K562 (cell line): Measurements from ENCODE around the gene POGLUT2. TPM values are rescaled to one million over a fixed set of nuclear protein-coding genes. Genes with fewer than 3 reads are reported as not detected.

Source experiments
- ARNT ChIP-seq, 2 experiments: fragments of 450-650 bp; IDR thresholded peaks; 2 replicates each; pipeline ENCODE4 v1.6.1; 2016; ENCODE audit warnings: mild to moderate bottlenecking in 1 of 2
- BCOR ChIP-seq: fragments of 450-650 bp; IDR thresholded peaks from 2 replicates; pipeline ENCODE4 v1.6.1; 2016
- HCFC1 ChIP-seq: IDR thresholded peaks from 2 replicates; pipeline ENCODE4 v1.6.1; 2012; ENCODE audit warnings: low read depth, low read length, improper control_type of control experiment
- HNRNPL ChIP-seq: fragments of 200-400 bp; formaldehyde crosslinking; IDR thresholded peaks from 2 replicates; pipeline ENCODE4 v1.6.1; 2017; ENCODE audit warnings: low read depth, mild to moderate bottlenecking, low read length
- KAT8 ChIP-seq: fragments of 450-650 bp; IDR thresholded peaks from 2 replicates; pipeline ENCODE4 v1.6.1; 2016; ENCODE audit warnings: low read depth, mild to moderate bottlenecking
- MTA2 ChIP-seq: fragments of 450-650 bp; IDR thresholded peaks from 2 replicates; pipeline ENCODE4 v1.6.1; 2016; ENCODE audit warnings: low read depth
- PHB ChIP-seq: fragments of 250-450 bp; sonication (Bioruptor Pico); IDR thresholded peaks from 2 replicates; pipeline ENCODE4 v1.5.0; 2021
- POLR2B ChIP-seq: fragments of 450-650 bp; IDR thresholded peaks from 2 replicates; pipeline ENCODE4 v1.6.1; 2018; ENCODE audit warnings: low read depth; ENCODE audit not compliant: partially characterized antibody
- SETDB1 ChIP-seq: IDR thresholded peaks from one replicate; pipeline ENCODE4 v1.6.1; 2012; ENCODE audit warnings: low read length, control low read depth, inconsistent platforms
- SRSF1 ChIP-seq: fragments of 200-400 bp; formaldehyde crosslinking; IDR thresholded peaks from 2 replicates; pipeline ENCODE4 v1.6.1; 2017; ENCODE audit warnings: mild to moderate bottlenecking, low read depth, low read length, moderate library complexity
- SRSF9 ChIP-seq: fragments of 200-400 bp; formaldehyde crosslinking; IDR thresholded peaks from 2 replicates; pipeline ENCODE4 v1.6.1; 2017; ENCODE audit warnings: low read depth, low read length, borderline replicate concordance
- ZBTB1 ChIP-seq: sonication (generic); formaldehyde crosslinking; IDR thresholded peaks from 2 replicates; pipeline ENCODE4 v1.8.1; 2023; ENCODE audit warnings: missing genetic modification reagents, low read depth, mild to moderate bottlenecking, borderline replicate concordance
- ZNF133 ChIP-seq: fragments of 250-450 bp; sonication (Bioruptor Pico); IDR thresholded peaks from 2 replicates; pipeline ENCODE4 v1.4.0; 2020; ENCODE audit warnings: mild to moderate bottlenecking
- ZNF175 ChIP-seq: fragments of 200-800 bp; sonication (Bioruptor generic); IDR thresholded peaks from 2 replicates; pipeline ENCODE4 v1.6.1; 2016; ENCODE audit warnings: low read depth, mild to moderate bottlenecking, missing genetic modification characterization, missing compliant biosample characterization
- ZNF41 ChIP-seq: fragments of 250-450 bp; sonication (Bioruptor Pico); conservative IDR thresholded peaks from 2 replicates; pipeline ENCODE4 v1.4.0; 2020; ENCODE audit warnings: mild to moderate bottlenecking
- ZNF639 ChIP-seq, 2 experiments: fragments of 200-800 bp in 1 of 2; sonication (Bioruptor generic) in 1 of 2; sonication (generic) in 1 of 2; formaldehyde crosslinking in 1 of 2; IDR thresholded peaks in 1 of 2; conservative IDR thresholded peaks in 1 of 2; 2 replicates each; pipeline versions ENCODE4 v1.5.0 to v1.6.1; 2016 to 2020; ENCODE audit warnings: missing compliant biosample characterization in 1 of 2, missing genetic modification characterization in 1 of 2, missing genetic modification reagents in 1 of 2
- polyA plus RNA-seq, 8 experiments: library from polyadenylated mRNA; depleted of rRNA in 4 of 8; stranded (reverse) in 5 of 8; unstranded in 3 of 8; fragments of >200 nt; fragmentation: Nextera tagmentation in 2 of 8; fragmentation: Illumina TruSeq in 1 of 8; extraction: Ambion mirVana in 2 of 8; extraction: Trizol in 1 of 8; gene quantifications; 2 replicates each; pipeline versions ENCODE4 v1.2.1 to v1.2.3, GENCODE V29; 2011 to 2014; ENCODE audit warnings: inconsistent platforms in 1 of 8, missing spikeins in 1 of 8
- total RNA-seq, 7 experiments: library from RNA; depleted of rRNA in 6 of 7; stranded (reverse); fragments of >200 nt in 6 of 7; fragmentation: Illumina TruSeq in 2 of 7; extraction: Trizol in 2 of 7; gene quantifications; 2 replicates each; pipeline versions ENCODE4 v1.2.1 to v1.2.3, GENCODE V29; 2011 to 2021; ENCODE audit warnings: low replicate concordance in 1 of 7
- TF ChIP-seq, protein P1 (sequence below), 2 experiments: fragments of 250-450 bp in 1 of 2; fragments of 450-650 bp in 1 of 2; sonication (Bioruptor Pico) in 1 of 2; IDR thresholded peaks; 2 replicates each; pipeline versions ENCODE4 v1.6.1 to v1.8.0; 2016 to 2021; ENCODE audit warnings: mild to moderate bottlenecking in 2 of 2, moderate library complexity in 2 of 2, missing compliant biosample characterization in 1 of 2, missing genetic modification characterization in 1 of 2
- TF ChIP-seq, protein P2 (sequence below): fragments of 250-450 bp; sonication (Bioruptor Pico); IDR thresholded peaks from 2 replicates; pipeline ENCODE4 v1.8.0; 2021; ENCODE audit warnings: moderate library complexity, mild to moderate bottlenecking, inconsistent platforms
- TF ChIP-seq, protein P3 (sequence below): fragments of 250-450 bp; sonication (Bioruptor Pico); IDR thresholded peaks from 2 replicates; pipeline ENCODE4 v1.9.0; 2021; ENCODE audit warnings: mild to moderate bottlenecking, inconsistent platforms
- TF ChIP-seq, protein P4 (sequence below): fragments of 250-450 bp; sonication (Bioruptor Pico); IDR thresholded peaks from 2 replicates; pipeline ENCODE4 v1.4.0; 2020

The POGLUT2 gene
- total and polyA plus RNA-seq, 9 of the 15 experiments (the other 6 are each of a cell fraction or from before 2014, with no cell fraction given) = 3.8 to 11.8 (median 10.8) TPM

- no peak for TF ChIP-seq ARNT (IDR thresholded peaks at IDR 0.05)
- no peak for TF ChIP-seq HNRNPL
- TF ChIP-seq KAT8 = no peak
- TF ChIP-seq, protein P1, sequence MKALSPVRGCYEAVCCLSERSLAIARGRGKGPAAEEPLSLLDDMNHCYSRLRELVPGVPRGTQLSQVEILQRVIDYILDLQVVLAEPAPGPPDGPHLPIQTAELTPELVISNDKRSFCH (CRISPR knock-in tag; IDR thresholded peaks at IDR 0.05) = no peak
- TF ChIP-seq, protein P1 (tag; IDR thresholded peaks at IDR 0.05) = no peak
- 0 out of 2 replicates have a peak, but pooled peaks have one; percentile 50 for TF ChIP-seq ZBTB1 (CRISPR knock-in tag)
- TF ChIP-seq, protein P2, sequence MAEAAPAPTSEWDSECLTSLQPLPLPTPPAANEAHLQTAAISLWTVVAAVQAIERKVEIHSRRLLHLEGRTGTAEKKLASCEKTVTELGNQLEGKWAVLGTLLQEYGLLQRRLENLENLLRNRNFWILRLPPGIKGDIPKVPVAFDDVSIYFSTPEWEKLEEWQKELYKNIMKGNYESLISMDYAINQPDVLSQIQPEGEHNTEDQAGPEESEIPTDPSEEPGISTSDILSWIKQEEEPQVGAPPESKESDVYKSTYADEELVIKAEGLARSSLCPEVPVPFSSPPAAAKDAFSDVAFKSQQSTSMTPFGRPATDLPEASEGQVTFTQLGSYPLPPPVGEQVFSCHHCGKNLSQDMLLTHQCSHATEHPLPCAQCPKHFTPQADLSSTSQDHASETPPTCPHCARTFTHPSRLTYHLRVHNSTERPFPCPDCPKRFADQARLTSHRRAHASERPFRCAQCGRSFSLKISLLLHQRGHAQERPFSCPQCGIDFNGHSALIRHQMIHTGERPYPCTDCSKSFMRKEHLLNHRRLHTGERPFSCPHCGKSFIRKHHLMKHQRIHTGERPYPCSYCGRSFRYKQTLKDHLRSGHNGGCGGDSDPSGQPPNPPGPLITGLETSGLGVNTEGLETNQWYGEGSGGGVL = no peak
- TF ChIP-seq PHB (CRISPR knock-in tag) = no peak
- no peak for TF ChIP-seq SETDB1
- TF ChIP-seq ZNF639 (CRISPR knock-in tag; conservative IDR thresholded peaks at IDR 0.05 in 1 of 2, IDR thresholded peaks at IDR 0.05 in 1 of 2) = no peak
- TF ChIP-seq SRSF1 = no peak
- peak; percentile 29; the same call in 1 of the 2 replicates for TF ChIP-seq HCFC1
- TF ChIP-seq, protein P3, sequence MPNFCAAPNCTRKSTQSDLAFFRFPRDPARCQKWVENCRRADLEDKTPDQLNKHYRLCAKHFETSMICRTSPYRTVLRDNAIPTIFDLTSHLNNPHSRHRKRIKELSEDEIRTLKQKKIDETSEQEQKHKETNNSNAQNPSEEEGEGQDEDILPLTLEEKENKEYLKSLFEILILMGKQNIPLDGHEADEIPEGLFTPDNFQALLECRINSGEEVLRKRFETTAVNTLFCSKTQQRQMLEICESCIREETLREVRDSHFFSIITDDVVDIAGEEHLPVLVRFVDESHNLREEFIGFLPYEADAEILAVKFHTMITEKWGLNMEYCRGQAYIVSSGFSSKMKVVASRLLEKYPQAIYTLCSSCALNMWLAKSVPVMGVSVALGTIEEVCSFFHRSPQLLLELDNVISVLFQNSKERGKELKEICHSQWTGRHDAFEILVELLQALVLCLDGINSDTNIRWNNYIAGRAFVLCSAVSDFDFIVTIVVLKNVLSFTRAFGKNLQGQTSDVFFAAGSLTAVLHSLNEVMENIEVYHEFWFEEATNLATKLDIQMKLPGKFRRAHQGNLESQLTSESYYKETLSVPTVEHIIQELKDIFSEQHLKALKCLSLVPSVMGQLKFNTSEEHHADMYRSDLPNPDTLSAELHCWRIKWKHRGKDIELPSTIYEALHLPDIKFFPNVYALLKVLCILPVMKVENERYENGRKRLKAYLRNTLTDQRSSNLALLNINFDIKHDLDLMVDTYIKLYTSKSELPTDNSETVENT = no peak
- TF ChIP-seq BCOR = no peak
- TF ChIP-seq SRSF9 = no peak
- no peak for TF ChIP-seq ZNF133 (CRISPR knock-in tag)
- no peak for TF ChIP-seq ZNF175
- TF ChIP-seq ZNF41 (CRISPR knock-in tag) = no peak
- no peak for TF ChIP-seq POLR2B
- TF ChIP-seq, protein P4, sequence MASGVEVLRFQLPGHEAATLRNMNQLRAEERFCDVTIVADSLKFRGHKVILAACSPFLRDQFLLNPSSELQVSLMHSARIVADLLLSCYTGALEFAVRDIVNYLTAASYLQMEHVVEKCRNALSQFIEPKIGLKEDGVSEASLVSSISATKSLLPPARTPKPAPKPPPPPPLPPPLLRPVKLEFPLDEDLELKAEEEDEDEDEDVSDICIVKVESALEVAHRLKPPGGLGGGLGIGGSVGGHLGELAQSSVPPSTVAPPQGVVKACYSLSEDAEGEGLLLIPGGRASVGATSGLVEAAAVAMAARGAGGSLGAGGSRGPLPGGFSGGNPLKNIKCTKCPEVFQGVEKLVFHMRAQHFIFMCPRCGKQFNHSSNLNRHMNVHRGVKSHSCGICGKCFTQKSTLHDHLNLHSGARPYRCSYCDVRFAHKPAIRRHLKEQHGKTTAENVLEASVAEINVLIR (CRISPR knock-in tag) = no peak
- TF ChIP-seq MTA2 = no peak
These were observed 1.6 kb upstream of the POGLUT2 start (continued) for GRCh38 chr13:102800145-102801041.
